Esophagus squamous epithelium (tissue), 4 donors: Measurements from ENCODE around the gene CFAP43.

Source experiments
- CTCF ChIP-seq, 6 experiments: fragments of 450-650 bp in 4 of 6; fragments of 200-600 bp in 2 of 6; sonication (generic) in 2 of 6; IDR thresholded peaks; one replicate each; pipeline ENCODE4 v1.5.1; 2016 to 2019; ENCODE audit warnings: antibody characterized with exemption in 6 of 6, mild to moderate bottlenecking in 4 of 6, moderate library complexity in 4 of 6
- POLR2A ChIP-seq, 4 donors: fragments of 450-650 bp; IDR thresholded peaks; one replicate each; pipeline ENCODE4 v1.6.1; 2017; ENCODE audit warnings: antibody characterized with exemption in 4 of 4, mild to moderate bottlenecking in 4 of 4, moderate library complexity in 3 of 4

GRCh38 chr10:104234934-104235333, 2.8 kb upstream of the CFAP43 start:
- no peak for TF ChIP-seq POLR2A (IDR thresholded peaks at IDR 0.05)
- no peak for TF ChIP-seq CTCF (IDR thresholded peaks at IDR 0.05)
